ENCODE results near the gene KXD1. TPM values are rescaled to one million over a fixed set of nuclear protein-coding genes. Genes with fewer than 3 reads are reported as not detected.
"Not testable (repeated sequence)": the region's sequence is repeated elsewhere in the genome, so short reads cannot be mapped to it uniquely, and the experiment has no call there.

KXD1 gene
- total and polyA plus RNA-seq, 2 donors (not counting 1 experiment from before 2014, with no cell fraction given) = 63.3 to 108 TPM

GRCh38 chr19:18596752-18597157 lies 39.1 kb downstream of the KXD1 start:
- no peak overlapping the region for H3K4me3 ChIP-seq (replicated peaks in 1 of 4; ENCODE audit: control extremely low read depth in 1 of 4, insufficient read depth in 1 of 4, low read depth in 3 of 4, low read length in 4 of 4)
- no peak overlapping the region for H3K4me2 ChIP-seq (ENCODE audit: extremely low read depth, insufficient read depth, low read length)
- H3K27ac ChIP-seq (ENCODE audit: insufficient read depth, low read length) = no peak overlapping the region
- H2AFZ ChIP-seq (ENCODE audit: low read length) = no peak overlapping the region
- DNase-seq (ENCODE audit: low read depth in 2 of 2) = peak in 1 of 2 donors; percentile 32
- H3K9me3 ChIP-seq (ENCODE audit: control insufficient read depth, insufficient read depth, low read depth, low read length) = no peaks in the 10 kb centered on the region
- no peaks in the 10 kb centered on the region for H3K27me3 ChIP-seq (ENCODE audit: control insufficient read depth, insufficient read depth, low read length)
- H3K36me3 ChIP-seq (ENCODE audit: control insufficient read depth, insufficient read depth, low read length) = no peaks in the 10 kb centered on the region
- H3K9ac ChIP-seq (ENCODE audit: insufficient read depth, low read length) = no peak overlapping the region
- no peak for TF ChIP-seq EZH2 (IDR thresholded peaks at IDR 0.05; ENCODE audit: low read length, missing control alignments)
- no peaks in the 10 kb centered on the region for H3K79me2 ChIP-seq (ENCODE audit: control insufficient read depth, insufficient read depth, low read length)
- H3K4me1 ChIP-seq (ENCODE audit: control insufficient read depth, extremely low read depth, insufficient read depth, low read length) = no peaks in the 10 kb centered on the region
- no peaks in the 10 kb centered on the region for H4K20me1 ChIP-seq (ENCODE audit: control insufficient read depth, extremely low read depth, insufficient read depth, low read length)

- Histone ChIP-seq H3K9ac (ENCODE audit: insufficient read depth, low read length) (no peak overlapping the region), H3K4me1 (ENCODE audit: control insufficient read depth, extremely low read depth, insufficient read depth, low read length) (no peaks in the 10 kb centered on the region), H3K27ac (ENCODE audit: insufficient read depth, low read length) (no peak overlapping the region), H3K4me2 (ENCODE audit: extremely low read depth, insufficient read depth, low read length) (no peak overlapping the region), H2AFZ (ENCODE audit: low read length) (no peak overlapping the region), H3K27me3 (ENCODE audit: control insufficient read depth, insufficient read depth, low read length) (peaks cover 1% of the 10 kb centered on the region), H3K79me2 (ENCODE audit: control insufficient read depth, insufficient read depth, low read length) (no peaks in the 10 kb centered on the region), H3K9me3 (ENCODE audit: control insufficient read depth, insufficient read depth, low read depth, low read length) (no peaks in the 10 kb centered on the region), H3K4me3 (replicated peaks in 1 of 4; ENCODE audit: control extremely low read depth in 1 of 4, insufficient read depth in 1 of 4, low read depth in 3 of 4, low read length in 4 of 4) (no peak overlapping the region), H3K36me3 (ENCODE audit: control insufficient read depth, insufficient read depth, low read length) (no peaks in the 10 kb centered on the region), H4K20me1 (ENCODE audit: control insufficient read depth, extremely low read depth, insufficient read depth, low read length) (no peaks in the 10 kb centered on the region)
- DNase-seq (ENCODE audit: low read depth in 2 of 2) = no peak
- TF ChIP-seq CTCF (conservative IDR thresholded peaks at IDR 0.05 in 1 of 2, IDR thresholded peaks at IDR 0.05 in 1 of 2; ENCODE audit: low read depth in 1 of 2, low read length in 2 of 2) (no peak), EZH2 (IDR thresholded peaks at IDR 0.05; ENCODE audit: low read length, missing control alignments) (no peak)
Observed at GRCh38 chr19:18597809-18598660, 40.4 kb downstream of the KXD1 start.

GRCh38 chr19:18599485-18599884 lies 41.8 kb downstream of the KXD1 start:
- no peak for TF ChIP-seq CTCF (conservative IDR thresholded peaks at IDR 0.05 in 1 of 2, IDR thresholded peaks at IDR 0.05 in 1 of 2; ENCODE audit: low read depth in 1 of 2, low read length in 2 of 2)
- no peak for TF ChIP-seq EZH2 (IDR thresholded peaks at IDR 0.05; ENCODE audit: low read length, missing control alignments)
- Histone ChIP-seq H4K20me1 (ENCODE audit: control insufficient read depth, extremely low read depth, insufficient read depth, low read length) (no peaks in the 10 kb centered on the region), H3K27ac (ENCODE audit: insufficient read depth, low read length) (no peak overlapping the region), H3K4me2 (ENCODE audit: extremely low read depth, insufficient read depth, low read length) (no peak overlapping the region), H3K79me2 (ENCODE audit: control insufficient read depth, insufficient read depth, low read length) (no peaks in the 10 kb centered on the region), H3K4me1 (ENCODE audit: control insufficient read depth, extremely low read depth, insufficient read depth, low read length) (no peaks in the 10 kb centered on the region), H3K36me3 (ENCODE audit: control insufficient read depth, insufficient read depth, low read length) (no peaks in the 10 kb centered on the region), H3K9me3 (ENCODE audit: control insufficient read depth, insufficient read depth, low read depth, low read length) (no peaks in the 10 kb centered on the region), H2AFZ (ENCODE audit: low read length) (no peak overlapping the region), H3K4me3 (replicated peaks in 1 of 4; ENCODE audit: control extremely low read depth in 1 of 4, insufficient read depth in 1 of 4, low read depth in 3 of 4, low read length in 4 of 4) (no peak overlapping the region), H3K27me3 (ENCODE audit: control insufficient read depth, insufficient read depth, low read length) (peaks cover 13% of the 10 kb centered on the region), H3K9ac (ENCODE audit: insufficient read depth, low read length) (no peak overlapping the region)
- no peak for DNase-seq (ENCODE audit: low read depth in 2 of 2)

GRCh38 chr19:18600692-18601397 lies 43.2 kb downstream of the KXD1 start:
- H3K36me3 ChIP-seq (ENCODE audit: control insufficient read depth, insufficient read depth, low read length); H3K9me3 ChIP-seq (ENCODE audit: control insufficient read depth, insufficient read depth, low read depth, low read length); H2AFZ ChIP-seq (ENCODE audit: low read length); H3K4me3 ChIP-seq (replicated peaks in 1 of 4; ENCODE audit: control extremely low read depth in 1 of 4, insufficient read depth in 1 of 4, low read depth in 3 of 4, low read length in 4 of 4); H3K9ac ChIP-seq (ENCODE audit: insufficient read depth, low read length); DNase-seq (ENCODE audit: low read depth in 2 of 2); H3K4me1 ChIP-seq (ENCODE audit: control insufficient read depth, extremely low read depth, insufficient read depth, low read length); H3K79me2 ChIP-seq (ENCODE audit: control insufficient read depth, insufficient read depth, low read length); H3K27ac ChIP-seq (ENCODE audit: insufficient read depth, low read length); H4K20me1 ChIP-seq (ENCODE audit: control insufficient read depth, extremely low read depth, insufficient read depth, low read length); H3K4me2 ChIP-seq (ENCODE audit: extremely low read depth, insufficient read depth, low read length): not testable (repeated sequence)
- H3K27me3 ChIP-seq (ENCODE audit: control insufficient read depth, insufficient read depth, low read length) = peaks cover 23% of the 10 kb centered on the region
